ENCODE measurements around the gene ZBTB1.
"Not testable (repeated sequence)": the region's sequence is repeated elsewhere in the genome, so short reads cannot be mapped to it uniquely, and the experiment has no call there.

Gene ZBTB1

DNA sequence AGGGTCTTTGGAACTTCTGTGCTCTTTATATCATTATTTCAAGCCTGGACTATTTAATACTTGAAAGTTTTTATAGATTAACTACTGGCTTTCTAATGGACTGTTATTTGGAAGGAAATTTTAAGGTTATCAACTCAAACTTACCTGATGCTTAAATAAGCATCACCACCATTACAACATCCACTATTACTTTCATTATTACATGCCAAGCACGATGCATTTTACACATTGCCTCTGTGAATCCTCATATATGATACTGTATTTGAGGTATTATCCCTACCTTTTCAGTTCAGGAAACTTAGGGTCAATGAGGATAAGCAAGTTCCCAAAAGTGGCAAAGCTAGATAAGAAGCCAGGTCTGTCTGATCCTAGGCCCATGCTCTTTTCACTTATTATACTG, 12.4 kb downstream of the ZBTB1 start:
- peaks cover 0 to 3% of the 10 kb centered on the region in 2 experiments for H3K4me1 ChIP-seq (ENCODE audit: control insufficient read depth in 1 of 2, insufficient read depth in 1 of 2, low read depth in 1 of 2, low read length in 1 of 2)

DNA sequence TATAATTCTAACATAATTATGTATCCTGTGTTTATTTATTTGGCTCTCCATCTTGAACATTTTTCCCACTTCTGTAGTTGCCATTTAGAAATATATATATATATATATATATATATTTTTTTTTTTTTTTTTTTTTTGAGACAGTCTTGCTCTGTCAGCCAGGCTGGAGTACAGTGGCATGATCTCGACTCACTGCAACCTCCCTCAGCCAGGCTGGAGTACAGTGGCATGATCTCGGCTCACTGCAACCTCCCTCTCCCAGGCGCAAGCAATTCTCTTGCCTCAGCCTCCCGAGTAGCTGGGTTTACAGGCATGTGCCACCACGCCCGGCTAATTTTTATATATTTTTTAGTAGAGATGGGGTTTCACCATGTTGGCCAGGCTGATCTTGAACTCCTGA, 13.1 kb downstream of the ZBTB1 start:
- H3K36me3 ChIP-seq: peaks cover 15% of the 10 kb centered on the region

More for the DNA sequence above, 12.4 kb downstream of the ZBTB1 start:
- Histone ChIP-seq H3K27me3 (no peaks in the 10 kb centered on the region), H3K9me3 (no peaks in the 10 kb centered on the region), H3K36me3 (peaks cover 8% of the 10 kb centered on the region), H3K27ac (no peak overlapping the region), H3K4me3 (ENCODE audit: low read depth in 1 of 2, low read length in 1 of 2) (no peak overlapping the region)
- TF ChIP-seq CTCF (IDR thresholded peaks at IDR 0.05): no peak

GRCh38 chr14:64518229-64518628, 13.7 kb downstream of the ZBTB1 start:
- no peaks in the 10 kb centered on the region for H3K9me3 ChIP-seq
- no peak overlapping the region for H3K27ac ChIP-seq
- no peaks in the 10 kb centered on the region for H3K4me1 ChIP-seq (ENCODE audit: control insufficient read depth in 1 of 2, insufficient read depth in 1 of 2, low read depth in 1 of 2, low read length in 1 of 2)
- no peaks in the 10 kb centered on the region for H3K27me3 ChIP-seq
- peaks cover 21% of the 10 kb centered on the region for H3K36me3 ChIP-seq
- no peak overlapping the region for H3K4me3 ChIP-seq (ENCODE audit: low read depth in 1 of 2, low read length in 1 of 2)
- no peak for TF ChIP-seq CTCF (IDR thresholded peaks at IDR 0.05)

More for the DNA sequence above, 13.1 kb downstream of the ZBTB1 start:
- H3K27me3 ChIP-seq; H3K9me3 ChIP-seq; H3K4me1 ChIP-seq (ENCODE audit: control insufficient read depth in 1 of 2, insufficient read depth in 1 of 2, low read depth in 1 of 2, low read length in 1 of 2); H3K27ac ChIP-seq; H3K4me3 ChIP-seq (ENCODE audit: low read depth in 1 of 2, low read length in 1 of 2): not testable (repeated sequence)

- no peak for TF ChIP-seq CTCF (IDR thresholded peaks at IDR 0.05)
- no peak overlapping the region for H3K27ac ChIP-seq
Observed at GRCh38 chr14:64520699-64521098, 16.1 kb downstream of the ZBTB1 start.

GRCh38 chr14:64522591-64523355, 18.2 kb downstream of the ZBTB1 start:
- no peak for TF ChIP-seq CTCF (IDR thresholded peaks at IDR 0.05)
- Histone ChIP-seq H3K4me3 (ENCODE audit: low read depth in 1 of 2, low read length in 1 of 2) (no peak overlapping the region), H3K27me3 (no peaks in the 10 kb centered on the region), H3K27ac (no peak overlapping the region), H3K9me3 (no peaks in the 10 kb centered on the region), H3K36me3 (peaks cover 24% of the 10 kb centered on the region), H3K4me1 (ENCODE audit: control insufficient read depth in 1 of 2, insufficient read depth in 1 of 2, low read depth in 1 of 2, low read length in 1 of 2) (no peaks in the 10 kb centered on the region)

More at GRCh38 chr14:64520699-64521098, 16.1 kb downstream of the ZBTB1 start:
- no peak overlapping the region for H3K4me3 ChIP-seq (ENCODE audit: low read depth in 1 of 2, low read length in 1 of 2)
- no peaks in the 10 kb centered on the region for H3K27me3 ChIP-seq
- no peaks in the 10 kb centered on the region for H3K4me1 ChIP-seq (ENCODE audit: control insufficient read depth in 1 of 2, insufficient read depth in 1 of 2, low read depth in 1 of 2, low read length in 1 of 2)
- no peaks in the 10 kb centered on the region for H3K9me3 ChIP-seq
- peaks cover 24% of the 10 kb centered on the region for H3K36me3 ChIP-seq

GRCh38 chr14:64525354-64525753, 20.8 kb downstream of the ZBTB1 start:
- no peak overlapping the region for H3K27ac ChIP-seq
- TF ChIP-seq CTCF (IDR thresholded peaks at IDR 0.05): no peak
- no peak overlapping the region for H3K4me3 ChIP-seq (ENCODE audit: low read depth in 1 of 2, low read length in 1 of 2)
- no peaks in the 10 kb centered on the region for H3K9me3 ChIP-seq
- H3K36me3 ChIP-seq: peaks cover 24% of the 10 kb centered on the region
- no peaks in the 10 kb centered on the region for H3K27me3 ChIP-seq
- H3K4me1 ChIP-seq (ENCODE audit: control insufficient read depth in 1 of 2, insufficient read depth in 1 of 2, low read depth in 1 of 2, low read length in 1 of 2): no peaks in the 10 kb centered on the region

Data from neutrophil (primary cell).